BLaER1 (cell line): ENCODE results near the gene UCHL3.

ENCODE experiments used
- H3K27ac ChIP-seq: shearing (Covaris generic); formaldehyde crosslinking; 2 replicates; pipeline ENCODE4 v1.8.1; 2022
- H3K27me3 ChIP-seq: shearing (Covaris generic); formaldehyde crosslinking; 2 replicates; pipeline ENCODE4 v1.8.1; 2022
- H3K36me3 ChIP-seq: shearing (Covaris generic); formaldehyde crosslinking; 2 replicates; pipeline ENCODE4 v1.8.1; 2022
- H3K4me1 ChIP-seq: shearing (Covaris generic); formaldehyde crosslinking; 2 replicates; pipeline ENCODE4 v1.8.1; 2022
- H3K4me2 ChIP-seq: shearing (Covaris generic); formaldehyde crosslinking; 2 replicates; pipeline ENCODE4 v1.8.1; 2022
- H3K4me3 ChIP-seq: shearing (Covaris generic); formaldehyde crosslinking; 2 replicates; pipeline ENCODE4 v1.8.1; 2022
- H3K9ac ChIP-seq: shearing (Covaris generic); formaldehyde crosslinking; 2 replicates; pipeline ENCODE4 v1.8.1; 2022
- H3K9me3 ChIP-seq: shearing (Covaris generic); formaldehyde crosslinking; 2 replicates; pipeline ENCODE4 v1.8.1; 2022
- H4K20me1 ChIP-seq: shearing (Covaris generic); formaldehyde crosslinking; 2 replicates; pipeline ENCODE4 v1.8.1; 2022
- Cebpa-rat ChIP-seq: shearing (Covaris generic); IDR thresholded peaks from 2 replicates; pipeline ENCODE4 v1.8.1; 2022

Gene UCHL3

GRCh38 chr13:75569576-75569975, 20.0 kb downstream of the UCHL3 start:
- H3K9ac ChIP-seq: no peak overlapping the region
- TF ChIP-seq Cebpa-rat: no peak
- peaks cover 68% of the 10 kb centered on the region for H3K36me3 ChIP-seq
- no peaks in the 10 kb centered on the region for H4K20me1 ChIP-seq
- H3K4me3 ChIP-seq: no peak overlapping the region
- H3K4me1 ChIP-seq: no peaks in the 10 kb centered on the region
- H3K27ac ChIP-seq: no peak overlapping the region
- H3K4me2 ChIP-seq: no peak overlapping the region
- no peaks in the 10 kb centered on the region for H3K27me3 ChIP-seq
- H3K9me3 ChIP-seq: 0 out of 2 replicates have a peak, but pooled peaks cover 5% of the 10 kb centered on the region

- no peak overlapping the region for H3K27ac ChIP-seq
- no peak for TF ChIP-seq Cebpa-rat
- H3K9me3 ChIP-seq: peaks cover 11% of the 10 kb centered on the region
- peaks cover 10% of the 10 kb centered on the region; the same call in 1 of the 2 replicates for H3K4me1 ChIP-seq
- no peaks in the 10 kb centered on the region for H3K27me3 ChIP-seq
- H3K4me3 ChIP-seq: no peak overlapping the region
- H3K4me2 ChIP-seq: no peak overlapping the region
- H3K36me3 ChIP-seq: peaks cover 53% of the 10 kb centered on the region
- H3K9ac ChIP-seq: no peak overlapping the region
- H4K20me1 ChIP-seq: no peaks in the 10 kb centered on the region
These were observed 29.9 kb downstream of the UCHL3 start for GRCh38 chr13:75579529-75579928.

GRCh38 chr13:75581874-75582640, 32.5 kb downstream of the UCHL3 start:
- no peak overlapping the region for H3K9ac ChIP-seq
- TF ChIP-seq Cebpa-rat: no peak
- H4K20me1 ChIP-seq: no peaks in the 10 kb centered on the region
- peaks cover 10% of the 10 kb centered on the region; the same call in 1 of the 2 replicates for H3K4me1 ChIP-seq
- no peak overlapping the region for H3K27ac ChIP-seq
- no peak overlapping the region for H3K4me3 ChIP-seq
- H3K36me3 ChIP-seq: peaks cover 32% of the 10 kb centered on the region
- peaks cover 18% of the 10 kb centered on the region for H3K9me3 ChIP-seq
- H3K27me3 ChIP-seq: no peaks in the 10 kb centered on the region
- H3K4me2 ChIP-seq: no peak overlapping the region

- H3K27ac ChIP-seq: no peak overlapping the region
- peaks cover 2% of the 10 kb centered on the region; the same call in 1 of the 2 replicates for H3K4me1 ChIP-seq
- H3K9ac ChIP-seq: no peak overlapping the region
- H3K4me2 ChIP-seq: no peak overlapping the region
- no peak for TF ChIP-seq Cebpa-rat
- H4K20me1 ChIP-seq: no peaks in the 10 kb centered on the region
- H3K27me3 ChIP-seq: no peaks in the 10 kb centered on the region
- H3K9me3 ChIP-seq: peaks cover 18% of the 10 kb centered on the region
- H3K36me3 ChIP-seq: peaks cover 32% of the 10 kb centered on the region
- H3K4me3 ChIP-seq: no peak overlapping the region
These were observed 33.5 kb downstream of the UCHL3 start for GRCh38 chr13:75583091-75583490.

- no peak overlapping the region for H3K27ac ChIP-seq
- H3K4me2 ChIP-seq: no peak overlapping the region
- peaks cover 39% of the 10 kb centered on the region for H3K36me3 ChIP-seq
- H3K4me3 ChIP-seq: no peak overlapping the region
- TF ChIP-seq Cebpa-rat: no peak
- no peaks in the 10 kb centered on the region for H3K27me3 ChIP-seq
- peaks cover 21% of the 10 kb centered on the region for H3K9me3 ChIP-seq
- H3K9ac ChIP-seq: no peak overlapping the region
- H3K4me1 ChIP-seq: no peaks in the 10 kb centered on the region
- no peaks in the 10 kb centered on the region for H4K20me1 ChIP-seq
These were observed 35.6 kb downstream of the UCHL3 start for GRCh38 chr13:75585153-75585552.

- Histone ChIP-seq H3K4me3 (no peak overlapping the region), H4K20me1 (no peaks in the 10 kb centered on the region), H3K4me1 (no peaks in the 10 kb centered on the region), H3K4me2 (no peak overlapping the region), H3K9ac (no peak overlapping the region), H3K9me3 (peaks cover 25% of the 10 kb centered on the region), H3K36me3 (peaks cover 36% of the 10 kb centered on the region), H3K27ac (no peak overlapping the region), H3K27me3 (no peaks in the 10 kb centered on the region)
- TF ChIP-seq Cebpa-rat: no peak
These were observed 38.1 kb downstream of the UCHL3 start for GRCh38 chr13:75587679-75588078.

- no peaks in the 10 kb centered on the region for H3K4me1 ChIP-seq
- H3K36me3 ChIP-seq: peaks cover 43% of the 10 kb centered on the region
- no peaks in the 10 kb centered on the region for H4K20me1 ChIP-seq
- no peaks in the 10 kb centered on the region for H3K9me3 ChIP-seq
- no peak overlapping the region for H3K4me2 ChIP-seq
- H3K27ac ChIP-seq: no peak overlapping the region
- no peak overlapping the region for H3K4me3 ChIP-seq
- TF ChIP-seq Cebpa-rat: no peak
- no peaks in the 10 kb centered on the region for H3K27me3 ChIP-seq
- H3K9ac ChIP-seq: no peak overlapping the region
These were observed 47.1 kb downstream of the UCHL3 start for GRCh38 chr13:75596657-75597182.

- Histone ChIP-seq H3K4me1 (no peaks in the 10 kb centered on the region), H4K20me1 (no peaks in the 10 kb centered on the region), H3K9me3 (no peaks in the 10 kb centered on the region), H3K27ac (no peak overlapping the region), H3K27me3 (no peaks in the 10 kb centered on the region), H3K4me2 (no peak overlapping the region), H3K36me3 (peaks cover 43% of the 10 kb centered on the region), H3K4me3 (no peak overlapping the region), H3K9ac (no peak overlapping the region)
- TF ChIP-seq Cebpa-rat: no peak
These were observed 50.8 kb downstream of the UCHL3 start for GRCh38 chr13:75600371-75600770.

- no peaks in the 10 kb centered on the region for H3K27me3 ChIP-seq
- H3K9ac ChIP-seq: no peak overlapping the region
- H3K27ac ChIP-seq: no peak overlapping the region
- no peaks in the 10 kb centered on the region for H4K20me1 ChIP-seq
- H3K36me3 ChIP-seq: peaks cover 45% of the 10 kb centered on the region
- H3K4me1 ChIP-seq: no peaks in the 10 kb centered on the region
- H3K4me3 ChIP-seq: no peak overlapping the region
- H3K9me3 ChIP-seq: no peaks in the 10 kb centered on the region
- H3K4me2 ChIP-seq: no peak overlapping the region
- no peak for TF ChIP-seq Cebpa-rat
These were observed 53.4 kb downstream of the UCHL3 start for GRCh38 chr13:75603038-75603437.

- no peak overlapping the region for H3K9ac ChIP-seq
- no peaks in the 10 kb centered on the region for H3K4me1 ChIP-seq
- no peaks in the 10 kb centered on the region for H3K27me3 ChIP-seq
- no peak overlapping the region for H3K4me3 ChIP-seq
- TF ChIP-seq Cebpa-rat: no peak
- H3K4me2 ChIP-seq: no peak overlapping the region
- H3K36me3 ChIP-seq: peaks cover 28% of the 10 kb centered on the region
- no peak overlapping the region for H3K27ac ChIP-seq
- H4K20me1 ChIP-seq: no peaks in the 10 kb centered on the region
- no peaks in the 10 kb centered on the region for H3K9me3 ChIP-seq
These were observed 57.9 kb downstream of the UCHL3 start for GRCh38 chr13:75607447-75607846.
